Mesenchymal stem cell (in vitro differentiated cells and primary cell): ENCODE results near the gene PWP1.

Source experiments
- DNase-seq: peaks from one replicate; pipeline ENCODE4 v3.0.0-alpha.2; 2013
- H2AFZ ChIP-seq: one replicate; pipeline ENCODE4 v1.6.1; 2013; ENCODE audit warnings: low read depth, mild to moderate bottlenecking, control low read depth, inconsistent platforms, low read length, moderate library complexity
- H2AK5ac ChIP-seq: 2 replicates; pipeline ENCODE4 v1.6.1; 2013; ENCODE audit warnings: low read length, moderate library complexity, mild to moderate bottlenecking, inconsistent platforms; ENCODE audit not compliant: severe bottlenecking
- H2BK120ac ChIP-seq: one replicate; pipeline ENCODE4 v1.6.1; 2013; ENCODE audit warnings: low read depth, mild to moderate bottlenecking, inconsistent platforms, low read length, moderate library complexity
- H2BK12ac ChIP-seq, 2 experiments: one replicate each; pipeline ENCODE4 v1.6.1; 2013; ENCODE audit warnings: inconsistent platforms in 2 of 2, low read length in 2 of 2, mild to moderate bottlenecking in 2 of 2, moderate library complexity in 2 of 2, control low read depth in 1 of 2
- H2BK15ac ChIP-seq: one replicate; pipeline ENCODE4 v1.6.1; 2013; ENCODE audit warnings: mild to moderate bottlenecking, low read depth, inconsistent platforms; ENCODE audit not compliant: poor library complexity, severe bottlenecking
- H2BK5ac ChIP-seq: 2 replicates; pipeline ENCODE4 v1.6.1; 2013; ENCODE audit warnings: low read depth, mild to moderate bottlenecking, low read length, control low read depth, inconsistent platforms; ENCODE audit not compliant: poor library complexity, severe bottlenecking
- H3K14ac ChIP-seq, 2 experiments: one replicate each; pipeline ENCODE4 v1.6.1; 2013; ENCODE audit warnings: inconsistent platforms in 2 of 2, low read length in 2 of 2, control low read depth in 1 of 2, mild to moderate bottlenecking in 1 of 2, moderate library complexity in 1 of 2
- H3K18ac ChIP-seq, 2 experiments: one replicate each; pipeline ENCODE4 v1.6.1; 2013; ENCODE audit warnings: inconsistent platforms in 2 of 2, low read length in 2 of 2, control low read depth in 1 of 2, low read depth in 1 of 2, mild to moderate bottlenecking in 1 of 2
- H3K23ac ChIP-seq, 2 experiments: one replicate each; pipeline ENCODE4 v1.6.1; 2013; ENCODE audit warnings: inconsistent platforms in 2 of 2, low read length in 2 of 2, mild to moderate bottlenecking in 2 of 2, moderate library complexity in 2 of 2, control low read depth in 1 of 2
- H3K27ac ChIP-seq: 2 replicates; pipeline ENCODE4 v1.5.1; 2013; ENCODE audit warnings: mild to moderate bottlenecking, moderate library complexity, low read length, control low read depth, inconsistent platforms; ENCODE audit not compliant: poor library complexity, severe bottlenecking
- H3K27me3 ChIP-seq, 2 experiments: 2 replicates each; pipeline versions ENCODE4 v1.6.1 to v1.7.0; 2013; ENCODE audit warnings: low read length in 2 of 2, mild to moderate bottlenecking in 2 of 2, moderate library complexity in 2 of 2, control low read depth in 1 of 2, inconsistent platforms in 1 of 2; ENCODE audit not compliant: control insufficient read depth in 1 of 2, insufficient read depth in 1 of 2
- H3K36me3 ChIP-seq, 2 experiments: 2 replicates each; pipeline versions ENCODE4 v1.6.1 to v1.7.0; 2013; ENCODE audit warnings: low read length in 2 of 2, control low read depth in 1 of 2, inconsistent platforms in 1 of 2, low read depth in 1 of 2, mild to moderate bottlenecking in 1 of 2; ENCODE audit not compliant: insufficient read depth in 2 of 2, control insufficient read depth in 1 of 2
- H3K4ac ChIP-seq, 2 experiments: one replicate each; pipeline ENCODE4 v1.6.1; 2013; ENCODE audit warnings: inconsistent platforms in 2 of 2, low read length in 2 of 2, mild to moderate bottlenecking in 2 of 2, moderate library complexity in 2 of 2, control low read depth in 1 of 2, low read depth in 1 of 2
- H3K4me1 ChIP-seq: 2 replicates; pipeline ENCODE4 v1.6.1; 2013; ENCODE audit warnings: low read depth, low read length, control low read depth; ENCODE audit not compliant: control insufficient read depth, insufficient read depth
- H3K4me2 ChIP-seq: 2 replicates; pipeline ENCODE4 v1.6.1; 2013; ENCODE audit warnings: low read length, mild to moderate bottlenecking, inconsistent platforms; ENCODE audit not compliant: poor library complexity, severe bottlenecking
- H3K4me3 ChIP-seq, 2 experiments: 2 replicates each; pipeline versions ENCODE4 v1.5.1 to v1.7.0; 2013; ENCODE audit warnings: low read length in 2 of 2, mild to moderate bottlenecking in 2 of 2, control low read depth in 1 of 2, low read depth in 1 of 2; ENCODE audit not compliant: insufficient read depth in 1 of 2
- H3K79me1 ChIP-seq: replicated peaks from 2 replicates; pipeline ENCODE4 v1.6.1; 2013; ENCODE audit warnings: mild to moderate bottlenecking, control low read depth, low read length, inconsistent platforms; ENCODE audit not compliant: poor library complexity, severe bottlenecking
- H3K9ac ChIP-seq: 2 replicates; pipeline ENCODE4 v1.7.0; 2013; ENCODE audit warnings: mild to moderate bottlenecking, low read length, moderate library complexity
- H3K9me3 ChIP-seq: 2 replicates; pipeline ENCODE4 v1.7.0; 2013; ENCODE audit warnings: mild to moderate bottlenecking, low read length; ENCODE audit not compliant: control insufficient read depth
- H4K8ac ChIP-seq: one replicate; pipeline ENCODE4 v1.6.1; 2013; ENCODE audit warnings: inconsistent platforms, mild to moderate bottlenecking, low read length, moderate library complexity
- H4K91ac ChIP-seq: one replicate; pipeline ENCODE4 v1.6.1; 2013; ENCODE audit warnings: mild to moderate bottlenecking, low read length, inconsistent platforms
- WGBS: methylation state at CpG from one replicate; pipeline ENCODE4 v1.1.7; 2013; ENCODE audit warnings: mixed read lengths; 5-methylcytosine and 5-hydroxymethylcytosine counted together

PWP1 gene

DNA sequence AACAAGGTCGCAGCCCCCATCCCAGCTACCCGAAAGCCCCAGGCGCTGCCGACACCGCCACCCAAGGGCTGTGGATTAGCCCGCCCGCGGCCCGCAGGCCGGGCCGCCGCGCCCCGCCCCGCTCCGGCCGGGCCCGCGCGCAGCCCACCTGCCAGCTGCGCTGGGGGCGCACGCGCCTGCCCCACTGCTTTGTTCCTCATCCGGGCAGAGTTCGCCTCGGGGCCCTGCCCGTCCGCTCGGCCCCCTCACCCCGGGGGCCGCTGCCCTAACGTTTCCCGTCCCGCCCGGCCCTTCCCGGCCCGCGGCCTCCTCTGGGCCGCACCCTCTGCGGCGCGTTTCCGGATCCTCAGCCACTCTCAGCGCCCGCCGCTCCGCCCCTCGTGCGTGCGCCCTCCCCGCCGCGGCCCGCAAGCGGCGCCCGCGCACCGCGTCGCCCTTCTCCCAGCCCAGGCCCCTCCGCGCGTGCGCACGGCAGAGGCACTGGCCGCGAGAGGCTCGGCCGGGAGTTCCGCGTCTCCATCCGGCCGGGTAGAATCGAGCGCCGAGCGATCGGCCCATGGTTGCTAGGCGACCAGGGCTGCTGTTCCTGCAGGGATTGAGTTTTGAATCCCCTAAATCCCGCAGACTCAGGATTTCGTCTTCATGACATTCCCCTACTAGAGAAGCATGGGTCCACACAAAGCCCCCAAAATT lies 75.4 kb downstream of the PWP1 start, which contains the start of gene PRDM4:
PRDM4 (minus strand) TSS at position 329 of the 693 bp plus-strand sequence. CDS start 622 bp downstream, outside the sequence.
- WGBS: under 1% methylated on average over 75 of the region's 83 CpGs
- H2BK120ac ChIP-seq: peak within 1 kb of the TSS; percentile 89

DNA sequence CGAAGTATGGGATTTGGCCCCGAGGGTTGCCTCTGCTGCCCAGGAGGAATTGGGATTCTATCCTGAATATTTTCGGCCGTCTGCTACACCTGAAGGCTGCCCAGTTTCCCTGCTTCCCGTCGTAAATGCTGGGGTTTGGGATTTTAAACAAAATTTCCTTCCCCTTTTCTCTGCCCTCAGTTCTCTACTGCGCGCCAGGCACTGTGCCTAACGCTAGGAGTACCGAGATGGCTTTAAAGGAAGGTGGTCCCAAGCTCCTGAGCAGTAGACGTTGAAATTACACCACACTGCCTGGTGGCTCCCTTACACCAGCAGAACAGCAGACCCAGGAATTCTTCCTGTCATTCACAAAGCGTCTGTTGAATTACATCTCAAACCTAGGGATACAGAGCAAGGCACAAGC lies 75.9 kb downstream of the PWP1 start:
- H3K4me2 ChIP-seq: peak overlapping the region; percentile 74
- H2BK120ac ChIP-seq: no peak overlapping the region
- H3K27me3 ChIP-seq: no peaks in the 10 kb centered on the region
- H3K4me3 ChIP-seq: peak overlapping the region; percentile 59 to 90
- H2BK15ac ChIP-seq: no peak overlapping the region
- no peak overlapping the region for H3K14ac ChIP-seq
- H3K23ac ChIP-seq: peak overlapping the region in 1 of 2 experiments; percentile 24
- H3K4ac ChIP-seq: no peak overlapping the region
- H4K91ac ChIP-seq: no peak overlapping the region
- no peak overlapping the region for H2BK5ac ChIP-seq
- H3K9me3 ChIP-seq: no peaks in the 10 kb centered on the region
- H3K79me1 ChIP-seq: peaks cover 3% of the 10 kb centered on the region
- peaks cover 5 to 25% of the 10 kb centered on the region in 2 experiments for H3K36me3 ChIP-seq
- H3K27ac ChIP-seq: no peak overlapping the region
- WGBS: under 1% methylated on average over 11 of the region's 12 CpGs
- H2BK12ac ChIP-seq: no peak overlapping the region
- no peak for DNase-seq
- peaks cover 9% of the 10 kb centered on the region for H3K4me1 ChIP-seq
- H3K9ac ChIP-seq: peak overlapping the region; percentile 93
- H4K8ac ChIP-seq: peak overlapping the region; percentile 47
- H2AK5ac ChIP-seq: no peak overlapping the region
- peak overlapping the region; percentile 37 to 56 for H3K18ac ChIP-seq
- H2AFZ ChIP-seq: peak overlapping the region; percentile 68

More for the DNA sequence above, 75.4 kb downstream of the PWP1 start, which contains the start of gene PRDM4:
- H3K27me3 ChIP-seq: no peaks in the 10 kb centered on the region
- no peaks in the 10 kb centered on the region for H3K9me3 ChIP-seq
- peak within 1 kb of the TSS; percentile 75 to 97 for H3K4ac ChIP-seq
- H3K4me1 ChIP-seq: peaks cover 9% of the 10 kb centered on the region
- H3K36me3 ChIP-seq: peaks cover 7 to 31% of the 10 kb centered on the region in 2 experiments
- peak within 1 kb of the TSS in 1 of 2 experiments; percentile 24 for H3K23ac ChIP-seq
- peak within 1 kb of the TSS; percentile 89 for H2BK15ac ChIP-seq
- peak within 1 kb of the TSS; percentile 82 for H4K8ac ChIP-seq
- H3K18ac ChIP-seq: peak within 1 kb of the TSS; percentile 89 to 92
- H3K79me1 ChIP-seq: peaks cover 5% of the 10 kb centered on the region
- peak within 1 kb of the TSS; percentile 44 to 95 for H3K14ac ChIP-seq
- DNase-seq: peak; percentile 94
- H2AFZ ChIP-seq: peak within 1 kb of the TSS; percentile 77
- peak within 1 kb of the TSS; percentile 79 for H3K27ac ChIP-seq
- H4K91ac ChIP-seq: peak within 1 kb of the TSS; percentile 80
- peak within 1 kb of the TSS; percentile 98 for H3K4me2 ChIP-seq
- H2BK5ac ChIP-seq: peak within 1 kb of the TSS; percentile 81
- H2BK12ac ChIP-seq: peak within 1 kb of the TSS in 1 of 2 experiments; percentile 31
- peak within 1 kb of the TSS; percentile 53 for H2AK5ac ChIP-seq
- peak within 1 kb of the TSS; percentile 91 to 99 for H3K4me3 ChIP-seq
- H3K9ac ChIP-seq: peak within 1 kb of the TSS; percentile 99
